ENCODE results near the gene CEP97.

DNA sequence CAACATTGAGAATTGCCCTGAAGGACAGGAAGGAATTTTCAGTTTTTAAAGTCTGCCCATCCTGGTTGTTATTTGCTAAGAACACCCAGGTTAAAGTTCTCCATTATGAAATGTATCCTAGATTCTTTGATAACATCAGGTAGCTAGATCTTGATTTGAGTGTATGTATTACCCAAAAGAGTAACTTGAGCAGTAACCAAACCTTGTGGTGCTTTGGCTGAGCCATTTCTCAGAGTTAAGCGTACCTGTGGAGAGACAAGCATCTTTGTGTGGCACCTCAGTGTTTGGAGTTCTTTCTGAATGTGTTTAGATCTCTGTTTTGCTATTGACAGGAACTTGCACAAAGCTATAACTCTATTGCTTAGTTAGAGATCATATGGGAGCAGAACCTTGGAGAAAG, 20.4 kb downstream of the CEP97 start:
- TF ChIP-seq, protein P1, sequence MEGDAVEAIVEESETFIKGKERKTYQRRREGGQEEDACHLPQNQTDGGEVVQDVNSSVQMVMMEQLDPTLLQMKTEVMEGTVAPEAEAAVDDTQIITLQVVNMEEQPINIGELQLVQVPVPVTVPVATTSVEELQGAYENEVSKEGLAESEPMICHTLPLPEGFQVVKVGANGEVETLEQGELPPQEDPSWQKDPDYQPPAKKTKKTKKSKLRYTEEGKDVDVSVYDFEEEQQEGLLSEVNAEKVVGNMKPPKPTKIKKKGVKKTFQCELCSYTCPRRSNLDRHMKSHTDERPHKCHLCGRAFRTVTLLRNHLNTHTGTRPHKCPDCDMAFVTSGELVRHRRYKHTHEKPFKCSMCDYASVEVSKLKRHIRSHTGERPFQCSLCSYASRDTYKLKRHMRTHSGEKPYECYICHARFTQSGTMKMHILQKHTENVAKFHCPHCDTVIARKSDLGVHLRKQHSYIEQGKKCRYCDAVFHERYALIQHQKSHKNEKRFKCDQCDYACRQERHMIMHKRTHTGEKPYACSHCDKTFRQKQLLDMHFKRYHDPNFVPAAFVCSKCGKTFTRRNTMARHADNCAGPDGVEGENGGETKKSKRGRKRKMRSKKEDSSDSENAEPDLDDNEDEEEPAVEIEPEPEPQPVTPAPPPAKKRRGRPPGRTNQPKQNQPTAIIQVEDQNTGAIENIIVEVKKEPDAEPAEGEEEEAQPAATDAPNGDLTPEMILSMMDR (IDR thresholded peaks at IDR 0.05; ENCODE audit: low read depth, low read length): no peak
- no peak for TF ChIP-seq POLR2A (IDR thresholded peaks at IDR 0.05; ENCODE audit: extremely low read depth, insufficient read length)

All from NB4 (cell line).